AG09319 (cell line): ENCODE data around the gene CAVIN4.

Source experiments
- DNase-seq: peaks from one replicate; pipeline ENCODE4 v3.0.0-alpha.2; 2010; ENCODE audit warnings: low read depth; ENCODE audit errors: extremely low read depth
- CTCF ChIP-seq: IDR thresholded peaks from 2 replicates; pipeline ENCODE4 v1.5.1; 2011; ENCODE audit warnings: low read depth, mild to moderate bottlenecking, inconsistent platforms, low read length, moderate library complexity

The CAVIN4 gene

GRCh38 chr9:100587375-100587774 lies 9.5 kb downstream of the CAVIN4 start:
- no peak for TF ChIP-seq CTCF
- no peak for DNase-seq

- TF ChIP-seq CTCF = no peak
- no peak for DNase-seq
Observed at GRCh38 chr9:100589582-100589981, 11.7 kb downstream of the CAVIN4 start.

- no peak for DNase-seq
- TF ChIP-seq CTCF = no peak
Observed at GRCh38 chr9:100590481-100590880, 12.6 kb downstream of the CAVIN4 start.

- no peak for DNase-seq
- TF ChIP-seq CTCF = no peak
Observed at GRCh38 chr9:100591139-100591538, 13.3 kb downstream of the CAVIN4 start.

GRCh38 chr9:100591639-100592412 lies 13.9 kb downstream of the CAVIN4 start:
- no peak for TF ChIP-seq CTCF
- no peak for DNase-seq

GRCh38 chr9:100595391-100596199 lies 17.7 kb downstream of the CAVIN4 start:
- peak; percentile 73 for TF ChIP-seq CTCF
- no peak for DNase-seq

GRCh38 chr9:100597236-100597635 lies 19.4 kb downstream of the CAVIN4 start:
- no peak for TF ChIP-seq CTCF
- no peak for DNase-seq
